ENCODE results near the gene LCN10.
"Not testable (repeated sequence)": the region's sequence is repeated elsewhere in the genome, so short reads cannot be mapped to it uniquely, and the experiment has no call there.

The LCN10 gene

GRCh38 chr9:136759001-136759400 lies 16.3 kb upstream of the LCN10 start:
- no peak for TF ChIP-seq CTCF (IDR thresholded peaks at IDR 0.05; ENCODE audit: control insufficient read depth, insufficient read depth, low read depth, low read length, missing control alignments)
- DNase-seq (ENCODE audit: low read depth) = no peak
- H3K4me3 ChIP-seq (ENCODE audit: control insufficient read depth, low read depth, low read length) = no peak overlapping the region

- DNase-seq (ENCODE audit: low read depth) = no peak
- TF ChIP-seq CTCF (IDR thresholded peaks at IDR 0.05; ENCODE audit: control insufficient read depth, insufficient read depth, low read depth, low read length, missing control alignments) = no peak
- no peak overlapping the region for H3K4me3 ChIP-seq (ENCODE audit: control insufficient read depth, low read depth, low read length)
Observed at GRCh38 chr9:136757751-136758140, 15.0 kb upstream of the LCN10 start.

- TF ChIP-seq CTCF (IDR thresholded peaks at IDR 0.05; ENCODE audit: control insufficient read depth, insufficient read depth, low read depth, low read length, missing control alignments) = no peak
- H3K4me3 ChIP-seq (ENCODE audit: control insufficient read depth, low read depth, low read length) = no peak overlapping the region
- DNase-seq (ENCODE audit: low read depth) = no peak
Observed at GRCh38 chr9:136757328-136757727, 14.6 kb upstream of the LCN10 start.

- no peak for DNase-seq (ENCODE audit: low read depth)
- H3K4me3 ChIP-seq (ENCODE audit: control insufficient read depth, low read depth, low read length) = no peak overlapping the region
- no peak for TF ChIP-seq CTCF (IDR thresholded peaks at IDR 0.05; ENCODE audit: control insufficient read depth, insufficient read depth, low read depth, low read length, missing control alignments)
Observed at GRCh38 chr9:136756836-136757235, 14.1 kb upstream of the LCN10 start.

- no peak overlapping the region for H3K4me3 ChIP-seq (ENCODE audit: control insufficient read depth, low read depth, low read length)
- no peak for DNase-seq (ENCODE audit: low read depth)
- TF ChIP-seq CTCF (IDR thresholded peaks at IDR 0.05; ENCODE audit: control insufficient read depth, insufficient read depth, low read depth, low read length, missing control alignments) = no peak
Observed at GRCh38 chr9:136756134-136756438, 13.3 kb upstream of the LCN10 start.

- DNase-seq (ENCODE audit: low read depth); H3K4me3 ChIP-seq (ENCODE audit: control insufficient read depth, low read depth, low read length): not testable (repeated sequence)
Observed at GRCh38 chr9:136755302-136756133, 12.8 kb upstream of the LCN10 start.

GRCh38 chr9:136754626-136755301 lies 12.0 kb upstream of the LCN10 start:
- DNase-seq (ENCODE audit: low read depth) = no peak
- no peak for TF ChIP-seq CTCF (IDR thresholded peaks at IDR 0.05; ENCODE audit: control insufficient read depth, insufficient read depth, low read depth, low read length, missing control alignments)
- H3K4me3 ChIP-seq (ENCODE audit: control insufficient read depth, low read depth, low read length) = no peak overlapping the region
